Loucy (cell line): Measurements from ENCODE around the gene CRYBB1.

Source experiments
- H2AFZ ChIP-seq: fragments of 200-600 bp; sonication (generic); 2 replicates; pipeline ENCODE4 v1.6.0; 2016; ENCODE audit warnings: antibody characterized with exemption, mild to moderate bottlenecking, low read length, moderate library complexity
- H3F3A ChIP-seq: fragments of 200-600 bp; 2 replicates; pipeline ENCODE4 v1.6.0; 2016; ENCODE audit warnings: antibody characterized with exemption, low read depth, mild to moderate bottlenecking
- H3K27me3 ChIP-seq: fragments of 200-600 bp; sonication (generic); 2 replicates; pipeline ENCODE4 v1.6.1; 2014; ENCODE audit warnings: low read length, mild to moderate bottlenecking; ENCODE audit not compliant: insufficient read depth, poor library complexity, severe bottlenecking
- H3K36me3 ChIP-seq: fragments of 200-600 bp; sonication (generic); 2 replicates; pipeline ENCODE4 v1.6.1; 2016; ENCODE audit warnings: low read length; ENCODE audit not compliant: insufficient read depth
- H3K4me1 ChIP-seq: fragments of 200-600 bp; sonication (generic); 2 replicates; pipeline ENCODE4 v1.5.1; 2014; ENCODE audit warnings: low read length, mild to moderate bottlenecking; ENCODE audit not compliant: insufficient read depth, poor library complexity, severe bottlenecking
- H3K4me2 ChIP-seq: fragments of 200-600 bp; sonication (generic); 2 replicates; pipeline ENCODE4 v1.6.0; 2014; ENCODE audit warnings: antibody characterized with exemption, low read length, low read depth, mild to moderate bottlenecking; ENCODE audit not compliant: poor library complexity, severe bottlenecking
- H3K4me3 ChIP-seq: fragments of 200-600 bp; sonication (generic); 2 replicates; pipeline ENCODE4 v1.5.1; 2014; ENCODE audit warnings: low read length, mild to moderate bottlenecking, mixed read lengths; ENCODE audit not compliant: poor library complexity, severe bottlenecking
- H3K79me2 ChIP-seq: fragments of 200-600 bp; sonication (generic); 2 replicates; pipeline ENCODE4 v1.6.1; 2014; ENCODE audit warnings: low read length; ENCODE audit not compliant: insufficient read depth
- H3K9ac ChIP-seq: fragments of 200-600 bp; sonication (generic); 2 replicates; pipeline ENCODE4 v1.6.0; 2014; ENCODE audit warnings: mild to moderate bottlenecking, low read depth, low read length, moderate library complexity; ENCODE audit not compliant: poor library complexity, severe bottlenecking
- H3K9me2 ChIP-seq: fragments of 200-600 bp; sonication (generic); replicated peaks from 2 replicates; pipeline ENCODE4 v1.6.1; 2016; ENCODE audit warnings: low read depth, low read length, mixed read lengths
- H3K9me3 ChIP-seq: fragments of 200-600 bp; sonication (generic); 2 replicates; pipeline ENCODE4 v1.6.1; 2014; ENCODE audit warnings: mild to moderate bottlenecking, antibody characterized with exemption, low read length, low read depth; ENCODE audit not compliant: insufficient read depth
- H4K20me1 ChIP-seq: fragments of 200-600 bp; sonication (generic); 2 replicates; pipeline ENCODE4 v1.6.0; 2014; ENCODE audit warnings: antibody characterized with exemption, low read length, mild to moderate bottlenecking; ENCODE audit not compliant: insufficient read depth, poor library complexity, severe bottlenecking
- EZH2phosphoT487 ChIP-seq: fragments of 200-600 bp; IDR thresholded peaks from 2 replicates; pipeline ENCODE4 v1.6.1; 2018; ENCODE audit warnings: antibody characterized with exemption, mild to moderate bottlenecking, moderate library complexity, borderline replicate concordance
- TF ChIP-seq, protein P1 (sequence below): fragments of 200-600 bp; sonication (generic); conservative IDR thresholded peaks from 2 replicates; pipeline ENCODE4 v1.5.1; 2014; ENCODE audit warnings: mild to moderate bottlenecking, antibody characterized with exemption, low read length

The CRYBB1 gene

GRCh38 chr22:26648528-26649388, 30.9 kb upstream of the CRYBB1 start:
- Histone ChIP-seq H3K9me3 (no peaks in the 10 kb centered on the region), H3K4me3 (no peak overlapping the region), H3K36me3 (no peaks in the 10 kb centered on the region), H3K4me1 (peaks cover 41% of the 10 kb centered on the region), H4K20me1 (no peaks in the 10 kb centered on the region), H3K27me3 (no peaks in the 10 kb centered on the region), H2AFZ (peak overlapping the region; percentile 38; the same call in 1 of the 2 replicates), H3K9ac (peak overlapping the region; percentile 26), H3F3A (no peaks in the 10 kb centered on the region), H3K79me2 (no peaks in the 10 kb centered on the region), H3K4me2 (no peak overlapping the region), H3K9me2 (no peaks in the 10 kb centered on the region)
- no peak for TF ChIP-seq EZH2phosphoT487
- TF ChIP-seq, protein P1, sequence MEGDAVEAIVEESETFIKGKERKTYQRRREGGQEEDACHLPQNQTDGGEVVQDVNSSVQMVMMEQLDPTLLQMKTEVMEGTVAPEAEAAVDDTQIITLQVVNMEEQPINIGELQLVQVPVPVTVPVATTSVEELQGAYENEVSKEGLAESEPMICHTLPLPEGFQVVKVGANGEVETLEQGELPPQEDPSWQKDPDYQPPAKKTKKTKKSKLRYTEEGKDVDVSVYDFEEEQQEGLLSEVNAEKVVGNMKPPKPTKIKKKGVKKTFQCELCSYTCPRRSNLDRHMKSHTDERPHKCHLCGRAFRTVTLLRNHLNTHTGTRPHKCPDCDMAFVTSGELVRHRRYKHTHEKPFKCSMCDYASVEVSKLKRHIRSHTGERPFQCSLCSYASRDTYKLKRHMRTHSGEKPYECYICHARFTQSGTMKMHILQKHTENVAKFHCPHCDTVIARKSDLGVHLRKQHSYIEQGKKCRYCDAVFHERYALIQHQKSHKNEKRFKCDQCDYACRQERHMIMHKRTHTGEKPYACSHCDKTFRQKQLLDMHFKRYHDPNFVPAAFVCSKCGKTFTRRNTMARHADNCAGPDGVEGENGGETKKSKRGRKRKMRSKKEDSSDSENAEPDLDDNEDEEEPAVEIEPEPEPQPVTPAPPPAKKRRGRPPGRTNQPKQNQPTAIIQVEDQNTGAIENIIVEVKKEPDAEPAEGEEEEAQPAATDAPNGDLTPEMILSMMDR, result no peak

DNA sequence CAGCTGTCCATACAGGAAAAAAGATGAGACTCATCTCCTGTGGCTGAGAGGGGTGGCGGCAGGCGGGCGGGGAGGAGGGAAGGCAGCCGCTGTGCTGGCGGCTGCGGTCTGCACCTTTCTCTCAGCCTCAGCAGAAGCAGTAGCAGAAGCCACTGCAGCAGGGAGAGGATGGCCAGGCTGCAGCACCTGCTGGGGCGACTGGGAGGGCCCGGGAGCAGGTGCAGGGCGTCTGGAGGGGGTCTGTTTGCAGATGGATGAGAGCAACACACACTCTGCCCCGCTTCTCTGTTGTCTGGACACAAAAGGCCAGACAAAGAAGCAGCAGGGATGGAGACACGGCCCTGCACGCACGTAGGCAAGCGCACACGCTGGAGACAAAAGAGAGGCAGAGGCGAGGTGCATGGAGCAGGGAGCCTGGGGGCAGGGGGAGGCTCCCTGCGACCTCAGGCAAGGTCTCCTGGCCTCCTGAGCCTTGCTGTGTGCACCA, 30.2 kb upstream of the CRYBB1 start:
- no peak overlapping the region for H3K4me2 ChIP-seq
- no peaks in the 10 kb centered on the region for H3K9me2 ChIP-seq
- H3K27me3 ChIP-seq, result no peaks in the 10 kb centered on the region
- no peaks in the 10 kb centered on the region for H3K79me2 ChIP-seq
- no peak for TF ChIP-seq EZH2phosphoT487
- TF ChIP-seq, protein P1, result no peak
- no peak overlapping the region for H3K9ac ChIP-seq
- peaks cover 48% of the 10 kb centered on the region for H3K4me1 ChIP-seq
- H2AFZ ChIP-seq, result no peak overlapping the region
- H4K20me1 ChIP-seq, result no peaks in the 10 kb centered on the region
- no peak overlapping the region for H3K4me3 ChIP-seq
- no peaks in the 10 kb centered on the region for H3K36me3 ChIP-seq
- H3F3A ChIP-seq, result no peaks in the 10 kb centered on the region
- no peaks in the 10 kb centered on the region for H3K9me3 ChIP-seq

GRCh38 chr22:26646158-26646557, 28.3 kb upstream of the CRYBB1 start:
- Histone ChIP-seq H3K27me3 (no peaks in the 10 kb centered on the region), H3K4me3 (no peak overlapping the region), H2AFZ (0 out of 2 replicates have a peak overlapping the region, but pooled peaks have one; percentile 88), H3K4me2 (no peak overlapping the region), H3K9ac (no peak overlapping the region), H3K4me1 (peaks cover 65% of the 10 kb centered on the region), H3K79me2 (no peaks in the 10 kb centered on the region), H3K9me2 (no peaks in the 10 kb centered on the region), H4K20me1 (no peaks in the 10 kb centered on the region), H3K9me3 (no peaks in the 10 kb centered on the region), H3F3A (no peaks in the 10 kb centered on the region), H3K36me3 (no peaks in the 10 kb centered on the region)
- no peak for TF ChIP-seq EZH2phosphoT487
- TF ChIP-seq, protein P1, result no peak
